Activated naive CD8-positive, alpha-beta T cell treated with anti-CD3 and anti-CD28 coated beads, Interleukin-2, amount 10 ng/mL, durations not matched to agents 7 days and 5 days (primary cell): ENCODE data around the gene TXNRD2. TPM values are rescaled to one million over a fixed set of nuclear protein-coding genes. Genes with fewer than 3 reads are reported as not detected.
"Not testable (repeated sequence)": the region's sequence is repeated elsewhere in the genome, so short reads cannot be mapped to it uniquely, and the experiment has no call there.

Source experiments
- ATAC-seq: fragments of 150-1000 bp; cut with Tn5 transposase; one replicate; pipeline ENCODE4 v1.10.0; 2021; ENCODE audit warnings: low read depth, moderate library complexity
- POLR2A ChIA-PET: fragments of 350-600 bp; sonication (Branson Sonifier 250); formaldehyde crosslinking; loops from one replicate; lab custom pipeline; 2021; ENCODE audit warnings: antibody characterized with exemption; lab: Charles Lee
- DNase-seq: peaks from one replicate; pipeline ENCODE4 v3.0.0; 2021
- H3K27ac Mint-ChIP-seq: one replicate; pipeline ENCODE4 v1.8.0; 2022; ENCODE audit warnings: mild to moderate bottlenecking, mixed read lengths
- H3K27me3 Mint-ChIP-seq: one replicate; pipeline ENCODE4 v1.8.0; 2022; ENCODE audit warnings: mild to moderate bottlenecking, moderate library complexity, mixed read lengths
- H3K36me3 Mint-ChIP-seq: one replicate; pipeline ENCODE4 v1.8.0; 2021; ENCODE audit warnings: mild to moderate bottlenecking, mixed read lengths
- H3K4me1 Mint-ChIP-seq: one replicate; pipeline ENCODE4 v1.8.0; 2021; ENCODE audit warnings: mixed read lengths
- H3K4me3 Mint-ChIP-seq: one replicate; pipeline ENCODE4 v1.8.0; 2022; ENCODE audit warnings: mild to moderate bottlenecking, moderate library complexity, mixed read lengths
- H3K9me3 Mint-ChIP-seq: one replicate; pipeline ENCODE4 v1.8.0; 2021; ENCODE audit warnings: mixed read lengths
- total RNA-seq, 2 experiments: library from RNA; stranded (reverse); gene quantifications; one replicate each; pipeline ENCODE4 v1.2.3, GENCODE V29; 2021

The TXNRD2 gene
- total RNA-seq, 2 experiments from 2014 or later = 20.7 to 20.8 TPM

DNA sequence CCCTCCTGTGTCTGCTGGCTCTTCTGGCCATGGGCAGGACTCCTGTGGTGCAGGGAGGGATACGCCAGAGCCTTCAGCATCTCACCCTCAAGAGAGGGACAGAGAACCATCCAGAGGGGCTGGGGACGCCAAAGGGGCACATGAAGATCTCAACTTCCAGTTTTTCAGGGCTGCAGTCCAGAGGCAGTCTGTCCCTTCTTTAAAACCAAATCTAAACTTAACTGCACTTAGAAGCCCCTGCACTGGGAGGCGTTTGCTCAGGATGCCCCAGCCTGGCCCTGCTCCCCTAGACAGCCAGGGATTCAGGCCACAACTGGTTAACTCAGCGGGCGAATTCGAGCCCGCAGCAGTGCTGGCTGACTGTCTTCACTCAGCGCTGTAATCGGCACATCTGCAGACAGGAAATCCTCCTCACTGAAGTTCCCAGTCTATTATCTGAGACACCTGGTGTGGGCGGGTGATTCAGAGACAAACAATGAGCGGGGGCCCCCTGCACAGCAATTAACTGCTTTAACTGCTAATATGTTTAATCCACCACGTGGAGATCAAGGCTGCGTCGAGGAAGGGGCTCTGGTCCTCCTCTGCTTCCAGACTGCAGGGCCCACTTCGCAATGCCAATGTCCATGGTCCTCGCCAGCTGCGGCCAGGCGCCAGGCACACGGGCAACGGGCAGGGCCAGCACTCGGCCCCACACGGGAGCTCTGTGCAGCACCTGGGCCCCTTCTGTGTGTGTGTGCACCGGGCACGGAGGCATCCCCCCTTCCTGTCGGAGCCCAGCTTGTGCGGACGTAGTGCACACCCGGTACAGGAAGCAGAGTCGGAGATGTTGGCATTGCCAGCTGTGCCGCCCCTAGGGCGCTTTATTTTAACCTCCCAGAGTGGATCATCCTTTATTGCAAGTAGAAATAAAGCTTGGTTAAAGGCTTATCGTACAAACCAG is 50.0 kb downstream of the TXNRD2 start:
- Mint-ChIP-seq H3K4me3 (peak overlapping the region; percentile 82), H3K27ac (peak overlapping the region; percentile 92), H3K27me3 (no peaks in the 10 kb centered on the region), H3K4me1 (peaks cover 39% of the 10 kb centered on the region), H3K9me3 (no peaks in the 10 kb centered on the region), H3K36me3 (no peaks in the 10 kb centered on the region)
- DNase-seq (peak; percentile 67), ATAC-seq (peak; percentile 85)
- POLR2A ChIA-PET = interaction anchor here (0.7 to 3.0 kb wide), 9 partner anchors 9 to 161 kb away, joined by 3 to 30 read pairs (median 5); partner anchors contain the start of genes GNB1L and RTL10

DNA sequence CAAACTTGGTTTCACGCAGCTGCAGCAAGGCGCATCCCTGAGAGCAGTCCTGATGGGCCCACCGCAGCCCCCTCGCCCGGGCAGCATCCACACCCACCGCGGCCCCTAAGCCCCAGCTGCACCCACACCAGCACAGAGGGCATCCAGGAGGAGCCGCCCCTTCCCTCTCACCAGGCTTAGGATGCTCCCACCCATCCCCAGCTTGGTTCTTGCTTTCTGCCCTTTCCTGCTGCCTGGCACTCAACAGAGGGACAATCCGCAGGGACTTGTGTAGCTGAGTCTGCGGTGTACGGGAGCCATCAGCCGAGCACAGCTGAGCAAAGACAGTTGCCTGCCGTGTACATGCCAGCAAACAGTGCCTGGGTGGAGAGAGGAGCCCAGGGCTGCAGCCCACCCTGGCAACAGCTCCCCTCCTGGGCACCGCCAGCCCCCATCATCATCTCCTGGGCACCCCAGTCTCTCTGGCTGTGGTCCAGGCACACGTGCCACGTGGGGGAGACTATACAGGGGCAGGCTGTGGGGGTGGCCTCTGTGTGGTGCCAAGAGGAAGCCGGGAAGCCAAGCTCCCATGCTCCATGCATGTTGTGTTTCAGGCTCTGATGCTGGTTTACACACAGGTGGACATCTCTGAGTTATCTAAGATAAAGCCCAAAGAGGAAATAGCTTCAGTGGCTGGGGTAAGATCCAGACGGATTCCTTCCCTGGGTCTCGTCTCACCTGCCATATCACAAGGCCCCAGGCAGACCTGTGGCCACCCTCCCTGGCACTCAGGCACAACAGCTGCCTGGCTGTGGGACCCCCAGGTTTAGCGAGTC is 50.9 kb downstream of the TXNRD2 start:
- H3K36me3 Mint-ChIP-seq = peaks cover 1% of the 10 kb centered on the region
- ATAC-seq (no peak), DNase-seq (no peak)
- H3K27me3 Mint-ChIP-seq = no peaks in the 10 kb centered on the region
- H3K27ac Mint-ChIP-seq = peak overlapping the region; percentile 92
- H3K4me1 Mint-ChIP-seq = peaks cover 40% of the 10 kb centered on the region
- POLR2A ChIA-PET = interaction anchor here (0.5 to 3.0 kb wide), 6 partner anchors 36 to 160 kb away, joined by 3 to 30 read pairs (median 4); partner anchors contain the start of genes COMT, GNB1L, RTL10 and TXNRD2
- no peaks in the 10 kb centered on the region for H3K9me3 Mint-ChIP-seq
- peak overlapping the region; percentile 82 for H3K4me3 Mint-ChIP-seq

DNA sequence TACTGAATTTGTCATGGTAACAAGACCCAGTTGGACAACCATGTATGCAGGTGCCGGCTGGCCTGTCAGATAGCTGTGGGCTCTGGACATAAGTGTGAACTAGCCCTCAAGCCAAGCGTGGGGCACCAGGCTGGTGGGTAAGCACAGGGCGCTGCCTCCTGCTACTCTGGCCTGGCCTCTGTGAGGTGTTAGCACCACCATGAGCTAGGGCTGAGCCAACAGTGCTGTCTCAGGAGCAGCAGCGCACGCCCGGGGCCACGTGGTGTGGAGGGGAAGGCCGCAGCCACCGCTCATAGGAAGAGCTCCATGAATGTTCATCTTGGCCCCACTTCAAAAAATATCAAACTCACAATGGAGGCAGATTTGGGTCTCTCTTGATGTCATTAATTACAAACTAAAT is 51.7 kb downstream of the TXNRD2 start:
- no peak overlapping the region for H3K4me3 Mint-ChIP-seq

GRCh38 chr22:19888131-19888746 is 53.4 kb downstream of the TXNRD2 start:
- peaks cover 2% of the 10 kb centered on the region for H3K36me3 Mint-ChIP-seq
- POLR2A ChIA-PET = interaction anchor here (1.1 kb wide), 1 partner anchor 97 kb away, joined by 4 read pairs; no protein-coding TSS in a partner anchor
- peaks cover 40% of the 10 kb centered on the region for H3K4me1 Mint-ChIP-seq
- H3K27me3 Mint-ChIP-seq = no peaks in the 10 kb centered on the region
- no peak overlapping the region for H3K4me3 Mint-ChIP-seq
- H3K27ac Mint-ChIP-seq = no peak overlapping the region
- ATAC-seq (no peak), DNase-seq (no peak)
- H3K9me3 Mint-ChIP-seq = no peaks in the 10 kb centered on the region

More for the DNA sequence above, 51.7 kb downstream of the TXNRD2 start:
- H3K36me3 Mint-ChIP-seq = peaks cover 2% of the 10 kb centered on the region
- peaks cover 40% of the 10 kb centered on the region for H3K4me1 Mint-ChIP-seq
- DNase-seq (no peak), ATAC-seq (no peak)
- POLR2A ChIA-PET = interaction anchor here (1.2 to 3.0 kb wide), 3 partner anchors 35 to 159 kb away, joined by 4 to 30 read pairs (median 6); partner anchors contain the start of genes COMT, GNB1L, RTL10 and TXNRD2
- no peaks in the 10 kb centered on the region for H3K27me3 Mint-ChIP-seq
- peak overlapping the region; percentile 54 for H3K27ac Mint-ChIP-seq
- no peaks in the 10 kb centered on the region for H3K9me3 Mint-ChIP-seq

- Mint-ChIP-seq H3K27ac (peak overlapping the region; percentile 84), H3K4me3 (peak overlapping the region; percentile 0), H3K4me1 (peaks cover 35% of the 10 kb centered on the region), H3K9me3 (no peaks in the 10 kb centered on the region), H3K36me3 (peaks cover 2% of the 10 kb centered on the region), H3K27me3 (no peaks in the 10 kb centered on the region)
- DNase-seq (no peak), ATAC-seq (no peak)
- POLR2A ChIA-PET = interaction anchor here (0.6 to 3.4 kb wide), 5 partner anchors 9 to 122 kb away, joined by 3 to 17 read pairs (median 3); no protein-coding TSS in a partner anchor
Measured at GRCh38 chr22:19887256-19887985, 54.2 kb downstream of the TXNRD2 start.

DNA sequence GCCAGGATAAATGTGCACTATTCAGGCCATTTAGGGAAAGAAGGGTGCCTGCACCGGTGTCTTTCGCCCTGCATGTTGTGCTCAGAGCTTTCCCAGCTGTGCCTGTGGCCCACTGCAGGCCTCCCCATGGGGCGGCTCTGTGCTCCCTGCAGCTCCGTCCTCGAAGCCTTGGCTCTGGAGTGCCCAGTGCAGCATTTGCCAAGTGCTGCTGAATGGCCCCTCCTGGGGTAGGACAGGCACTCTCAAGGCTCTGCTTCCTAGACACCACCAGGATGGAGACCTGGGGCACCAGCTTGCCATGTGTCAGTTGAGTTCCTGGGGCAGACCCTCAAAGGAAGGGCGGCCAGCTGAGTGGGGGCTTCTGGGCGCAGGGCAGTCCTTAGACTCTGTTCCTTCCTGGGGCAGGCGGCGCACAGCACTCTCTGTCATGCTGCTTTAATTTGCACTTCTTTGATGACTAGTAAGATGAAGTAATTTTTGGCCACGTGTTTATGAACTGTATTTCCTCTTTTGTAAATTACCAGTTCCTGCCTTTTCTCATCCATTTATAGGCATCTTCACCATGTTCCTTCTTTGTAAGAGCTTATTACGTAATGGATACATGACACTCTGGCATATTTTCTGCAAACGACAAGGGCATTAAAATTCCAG is 54.9 kb downstream of the TXNRD2 start:
- ATAC-seq (peak; percentile 41), DNase-seq (no peak)
- no peaks in the 10 kb centered on the region for H3K27me3 Mint-ChIP-seq
- peaks cover 28% of the 10 kb centered on the region for H3K4me1 Mint-ChIP-seq
- H3K4me3 Mint-ChIP-seq = peak overlapping the region; percentile 0
- POLR2A ChIA-PET = interaction anchor here (0.8 to 3.4 kb wide), 4 partner anchors 9 to 121 kb away, joined by 3 to 17 read pairs (median 4); no protein-coding TSS in a partner anchor
- H3K27ac Mint-ChIP-seq = peak overlapping the region; percentile 84
- peaks cover 2% of the 10 kb centered on the region for H3K36me3 Mint-ChIP-seq
- H3K9me3 Mint-ChIP-seq = no peaks in the 10 kb centered on the region

GRCh38 chr22:19885841-19886592 is 55.6 kb downstream of the TXNRD2 start:
- Mint-ChIP-seq H3K4me3 (peak overlapping the region; percentile 42), H3K4me1 (peaks cover 21% of the 10 kb centered on the region), H3K9me3 (no peaks in the 10 kb centered on the region), H3K27ac (peak overlapping the region; percentile 84), H3K27me3 (no peaks in the 10 kb centered on the region), H3K36me3 (peaks cover 2% of the 10 kb centered on the region)
- POLR2A ChIA-PET = interaction anchor here (0.8 to 3.4 kb wide), 2 partner anchors 8 to 30 kb away, joined by 3 to 17 read pairs; no protein-coding TSS in a partner anchor
- DNase-seq (no peak), ATAC-seq (no peak)

DNA sequence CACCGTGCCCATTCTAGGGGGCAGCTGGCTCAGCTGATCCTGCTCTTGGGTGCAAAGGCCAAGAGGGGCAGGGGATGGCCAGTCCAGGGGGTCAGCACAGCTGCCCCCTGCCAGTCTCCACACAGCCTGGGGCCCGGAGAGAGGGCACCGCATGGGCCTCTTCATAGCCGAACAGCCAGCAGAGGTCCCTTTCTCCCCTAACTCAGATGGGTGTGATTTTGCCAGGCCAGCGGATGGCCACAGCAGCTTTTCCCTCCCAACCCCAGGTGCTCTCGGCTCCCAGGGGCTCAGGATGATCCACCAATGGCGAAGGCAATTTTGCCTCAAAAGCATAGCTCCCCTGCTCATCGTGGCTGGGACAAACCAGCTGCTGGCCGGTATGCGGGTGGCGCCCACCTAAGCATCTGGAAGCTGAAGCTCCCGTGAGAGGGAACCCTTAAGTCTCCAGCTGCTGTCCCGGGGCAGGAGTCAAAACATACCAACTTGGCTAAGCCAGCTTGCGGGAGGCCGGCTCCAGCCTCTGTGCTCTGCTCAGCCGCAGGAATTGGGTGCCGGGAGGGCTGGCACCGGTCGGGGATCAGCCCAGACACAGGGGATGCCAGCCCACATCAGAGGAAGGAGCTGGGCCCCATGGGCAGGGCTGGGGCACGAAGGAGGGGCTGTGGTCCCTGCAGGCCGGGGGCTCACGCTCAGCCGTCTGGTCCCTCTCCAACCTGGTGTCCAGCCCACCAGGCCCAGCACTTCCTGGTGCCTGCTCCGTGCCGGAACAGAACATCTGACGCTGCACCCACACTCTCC is 56.5 kb downstream of the TXNRD2 start:
- Mint-ChIP-seq H3K27ac (peak overlapping the region; percentile 81), H3K36me3 (peaks cover 2% of the 10 kb centered on the region), H3K4me3 (no peak overlapping the region), H3K27me3 (no peaks in the 10 kb centered on the region), H3K4me1 (peaks cover 15% of the 10 kb centered on the region), H3K9me3 (no peaks in the 10 kb centered on the region)
- DNase-seq (no peak), ATAC-seq (no peak)
- POLR2A ChIA-PET = interaction anchor here (3.4 kb wide), 1 partner anchor 29 kb away, joined by 17 read pairs; no protein-coding TSS in a partner anchor

- Mint-ChIP-seq H3K4me3 (no peak overlapping the region), H3K27ac (no peak overlapping the region), H3K27me3 (no peaks in the 10 kb centered on the region), H3K4me1 (peaks cover 13% of the 10 kb centered on the region), H3K36me3 (peaks cover 2% of the 10 kb centered on the region), H3K9me3 (no peaks in the 10 kb centered on the region)
- POLR2A ChIA-PET = interaction anchor here (3.4 kb wide), 1 partner anchor 29 kb away, joined by 17 read pairs; no protein-coding TSS in a partner anchor
- DNase-seq (peak; percentile 29), ATAC-seq (no peak)
Measured at GRCh38 chr22:19884161-19884953, 57.3 kb downstream of the TXNRD2 start.

GRCh38 chr22:19883446-19883845 is 58.2 kb downstream of the TXNRD2 start:
- H3K36me3 Mint-ChIP-seq, H3K9me3 Mint-ChIP-seq, ATAC-seq, H3K27ac Mint-ChIP-seq, H3K4me3 Mint-ChIP-seq, H3K27me3 Mint-ChIP-seq, POLR2A ChIA-PET: not testable (repeated sequence)
- DNase-seq = peak; percentile 19
- peaks cover 13% of the 10 kb centered on the region for H3K4me1 Mint-ChIP-seq
